Measurements from ENCODE around the gene CHERP.

CHERP gene

DNA sequence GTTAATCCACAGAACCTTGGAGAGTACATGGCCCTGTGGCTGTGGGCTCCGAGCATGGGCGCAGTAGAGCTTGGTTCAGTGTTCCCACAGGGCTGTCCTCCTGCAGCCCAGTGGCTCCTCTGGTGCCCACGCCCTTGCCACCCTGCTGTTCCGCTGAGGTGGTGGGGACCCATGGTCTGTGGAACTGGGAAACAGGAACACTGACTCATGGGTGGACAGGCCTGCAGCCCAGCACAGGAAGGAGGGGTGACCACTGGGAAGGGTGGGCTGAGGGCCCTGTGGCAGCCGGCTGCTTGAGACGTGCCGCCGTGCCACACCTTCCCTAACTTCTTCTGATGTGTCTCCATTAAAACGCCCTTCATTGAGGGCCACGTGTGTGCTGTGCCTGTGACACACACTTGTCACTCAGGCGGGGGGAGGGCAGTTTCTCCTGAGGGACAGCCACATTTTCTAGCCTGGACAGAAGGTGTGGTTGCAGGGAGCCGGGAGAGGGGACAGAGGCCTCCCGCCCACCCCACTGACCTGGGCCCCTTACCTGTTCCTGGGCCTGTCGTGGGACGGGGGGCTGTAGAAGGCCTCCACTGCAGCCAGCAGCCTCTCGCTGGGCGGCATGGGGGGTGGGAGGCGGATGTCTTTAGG, 21.1 kb downstream of the CHERP start:
- no peak overlapping the region for H3K27ac ChIP-seq
- TF ChIP-seq, protein P1, sequence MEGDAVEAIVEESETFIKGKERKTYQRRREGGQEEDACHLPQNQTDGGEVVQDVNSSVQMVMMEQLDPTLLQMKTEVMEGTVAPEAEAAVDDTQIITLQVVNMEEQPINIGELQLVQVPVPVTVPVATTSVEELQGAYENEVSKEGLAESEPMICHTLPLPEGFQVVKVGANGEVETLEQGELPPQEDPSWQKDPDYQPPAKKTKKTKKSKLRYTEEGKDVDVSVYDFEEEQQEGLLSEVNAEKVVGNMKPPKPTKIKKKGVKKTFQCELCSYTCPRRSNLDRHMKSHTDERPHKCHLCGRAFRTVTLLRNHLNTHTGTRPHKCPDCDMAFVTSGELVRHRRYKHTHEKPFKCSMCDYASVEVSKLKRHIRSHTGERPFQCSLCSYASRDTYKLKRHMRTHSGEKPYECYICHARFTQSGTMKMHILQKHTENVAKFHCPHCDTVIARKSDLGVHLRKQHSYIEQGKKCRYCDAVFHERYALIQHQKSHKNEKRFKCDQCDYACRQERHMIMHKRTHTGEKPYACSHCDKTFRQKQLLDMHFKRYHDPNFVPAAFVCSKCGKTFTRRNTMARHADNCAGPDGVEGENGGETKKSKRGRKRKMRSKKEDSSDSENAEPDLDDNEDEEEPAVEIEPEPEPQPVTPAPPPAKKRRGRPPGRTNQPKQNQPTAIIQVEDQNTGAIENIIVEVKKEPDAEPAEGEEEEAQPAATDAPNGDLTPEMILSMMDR (conservative IDR thresholded peaks at IDR 0.05): no peak
- no peak for TF ChIP-seq ZFX (IDR thresholded peaks at IDR 0.05)

DNA sequence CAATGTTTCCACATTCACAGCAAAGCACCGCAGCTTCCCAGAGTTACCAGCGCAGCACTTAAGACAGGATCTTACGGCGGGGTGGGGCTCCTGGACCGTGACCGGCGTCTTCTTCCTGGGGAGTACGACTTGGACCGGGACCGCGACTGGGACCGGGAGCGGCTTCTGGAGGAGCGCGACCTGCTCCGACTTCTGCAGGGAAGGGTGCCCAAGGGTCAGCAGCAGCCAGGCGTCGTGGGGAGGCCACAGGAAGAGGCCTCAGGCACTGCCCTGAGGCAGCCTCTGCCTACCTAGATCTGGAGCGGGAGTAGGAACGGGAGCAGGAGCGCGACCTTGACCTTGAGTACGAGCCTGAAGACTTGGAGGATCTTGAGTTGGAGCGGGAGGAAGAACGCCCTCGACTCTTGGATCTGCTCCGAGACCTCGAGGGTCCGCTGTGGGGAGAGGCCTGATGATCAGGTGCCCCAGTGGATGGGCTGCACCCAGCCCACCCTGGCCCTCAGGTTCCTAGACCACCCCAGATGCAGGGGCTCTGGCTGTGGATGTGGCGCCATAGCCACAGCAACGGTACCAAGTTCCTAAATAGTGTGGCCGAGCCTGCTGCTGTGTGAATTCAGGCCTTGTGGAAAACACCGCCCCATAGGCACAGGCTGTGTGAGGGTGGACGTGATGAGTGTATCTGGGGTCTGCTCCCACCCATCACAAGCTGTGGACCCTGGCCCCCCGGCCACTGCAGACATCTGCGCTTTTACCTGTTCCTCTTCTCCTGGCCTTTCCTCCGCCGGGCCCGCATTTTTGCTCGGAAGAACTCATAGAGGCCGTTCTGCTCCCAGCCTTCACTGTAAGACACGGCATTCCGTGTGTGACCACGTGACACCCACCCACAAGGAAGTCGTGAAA, 21.9 kb downstream of the CHERP start:
- TF ChIP-seq, protein P1 (conservative IDR thresholded peaks at IDR 0.05): no peak
- TF ChIP-seq ZFX (IDR thresholded peaks at IDR 0.05): no peak
- H3K27ac ChIP-seq: no peak overlapping the region

DNA sequence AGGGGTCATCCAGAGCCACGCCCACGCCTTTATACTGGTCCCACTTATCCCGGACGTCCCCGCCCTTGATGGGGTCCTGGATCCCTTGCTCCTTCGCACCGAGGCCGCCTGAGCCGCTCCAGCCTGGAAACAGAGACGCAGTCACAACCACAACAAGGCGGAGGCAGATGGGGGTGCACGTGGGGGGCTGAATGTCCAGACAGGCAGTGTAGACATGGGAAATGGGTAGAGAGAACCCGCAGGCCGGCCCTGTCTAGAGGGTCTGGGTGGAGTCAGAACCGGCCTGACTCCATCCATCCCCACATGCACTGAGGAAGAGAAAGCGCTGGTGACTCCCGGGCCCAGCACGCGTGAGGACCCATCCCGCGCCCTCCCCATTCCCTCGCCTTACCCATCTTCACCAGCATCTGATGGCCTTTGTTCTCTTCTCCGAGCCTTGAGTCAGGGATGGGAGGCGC, 23.0 kb downstream of the CHERP start:
- TF ChIP-seq, protein P1 (conservative IDR thresholded peaks at IDR 0.05): no peak
- no peak for TF ChIP-seq ZFX (IDR thresholded peaks at IDR 0.05)

DNA sequence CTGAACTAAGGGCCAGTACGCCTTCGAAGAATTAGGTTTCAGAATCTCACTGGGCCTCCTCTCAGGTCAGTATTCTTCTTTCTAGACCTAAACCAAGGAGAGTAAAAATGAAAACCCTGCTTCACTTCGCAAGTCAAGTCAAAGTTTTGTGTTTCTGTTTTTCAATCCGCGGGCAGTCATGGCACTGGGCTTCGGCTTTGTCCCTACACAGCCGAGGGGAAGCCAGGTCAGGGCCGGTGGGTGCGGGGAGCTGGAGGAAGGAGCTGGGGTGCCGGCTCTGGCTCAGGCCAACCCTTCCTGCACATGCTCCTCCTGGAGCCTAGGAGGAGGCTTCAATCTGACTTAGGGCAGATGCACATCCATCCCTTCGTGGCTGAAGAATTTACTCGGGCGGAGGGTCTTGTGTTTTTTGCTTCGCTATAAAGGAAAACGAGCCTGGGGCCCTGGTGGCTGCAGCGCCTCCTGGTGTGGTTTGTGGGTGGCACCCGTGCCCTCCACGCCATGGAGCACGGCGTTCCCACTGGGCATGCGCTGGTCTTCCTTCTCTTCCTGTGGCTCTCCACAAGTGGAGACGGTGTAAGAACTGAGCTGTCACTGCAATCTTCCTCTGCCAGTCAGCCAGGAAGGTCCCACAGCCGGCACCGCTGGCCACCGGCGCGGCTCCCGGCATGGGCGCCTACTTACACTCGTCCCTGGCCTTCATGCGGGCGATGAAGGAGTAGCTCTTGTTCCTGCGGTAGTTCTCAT, 23.6 kb downstream of the CHERP start:
- TF ChIP-seq, protein P1 (conservative IDR thresholded peaks at IDR 0.05): no peak
- no peak for TF ChIP-seq ZFX (IDR thresholded peaks at IDR 0.05)
- H3K27ac ChIP-seq: no peak overlapping the region

More for the DNA sequence above, 23.0 kb downstream of the CHERP start:
- H3K27ac ChIP-seq: no peak overlapping the region

DNA sequence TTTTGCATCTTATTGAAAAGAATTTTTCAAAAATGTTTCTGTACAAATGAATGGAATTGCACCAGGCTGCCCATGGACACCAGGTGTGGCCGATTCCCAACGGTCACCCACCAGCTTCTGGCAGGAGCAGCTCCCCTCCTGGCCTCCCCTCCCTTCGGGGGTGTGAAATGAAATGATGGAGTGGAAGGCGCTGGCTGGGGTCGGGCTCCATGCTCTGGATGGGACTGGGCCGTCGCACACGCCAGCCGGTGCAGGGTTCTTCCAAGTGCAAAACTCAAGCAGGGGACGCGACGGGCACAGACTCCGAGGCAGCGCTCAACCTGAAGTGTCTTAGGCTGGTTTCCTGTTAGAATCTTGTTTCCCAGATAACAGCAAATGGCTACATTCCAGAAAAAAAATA, 24.2 kb downstream of the CHERP start:
- no peak for TF ChIP-seq ZFX (IDR thresholded peaks at IDR 0.05)
- TF ChIP-seq, protein P1 (conservative IDR thresholded peaks at IDR 0.05): no peak
- H3K27ac ChIP-seq: no peak overlapping the region

DNA sequence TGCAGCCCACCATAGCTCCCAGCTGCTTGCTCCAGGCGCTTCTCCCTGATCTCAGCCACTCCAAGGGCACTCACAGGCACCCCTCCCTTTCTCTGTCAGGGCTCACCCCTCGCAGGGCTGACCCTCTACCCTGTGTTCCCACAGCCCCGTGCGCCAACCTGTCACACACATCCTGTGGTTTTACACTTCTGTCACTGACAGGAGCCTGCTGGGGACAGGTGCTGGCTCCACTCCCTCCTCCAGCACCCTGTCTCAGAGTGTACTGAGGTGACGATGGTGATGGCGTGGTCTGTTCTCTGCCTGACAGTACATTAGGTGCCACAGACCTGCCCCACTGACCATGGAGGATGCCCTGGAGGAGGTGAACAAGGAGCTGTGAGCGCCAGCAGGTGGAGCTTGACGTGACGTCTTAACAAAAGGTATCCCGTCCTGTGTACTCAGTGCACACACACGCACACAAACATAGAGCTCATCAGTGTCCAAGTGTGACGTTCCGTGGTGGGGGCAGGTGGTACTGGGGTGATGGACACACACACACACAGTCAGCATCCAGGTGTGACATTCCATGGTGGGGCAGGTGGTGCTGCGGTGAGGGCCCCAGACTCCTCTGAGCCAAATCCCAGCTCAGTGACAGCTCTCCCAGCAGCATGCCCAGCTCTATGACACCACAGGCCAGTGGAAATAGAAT, 25.2 kb downstream of the CHERP start:
- H3K27ac ChIP-seq: no peak overlapping the region
- TF ChIP-seq ZFX (IDR thresholded peaks at IDR 0.05): no peak
- TF ChIP-seq, protein P1 (conservative IDR thresholded peaks at IDR 0.05): no peak
